DND-41 (cell line): Measurements from ENCODE around the gene ZFP36L2.

Experiments
- CTCF ChIP-seq: IDR thresholded peaks from 2 replicates; pipeline ENCODE4 v1.5.1; 2012; ENCODE audit warnings: borderline replicate concordance, low read length, moderate library complexity, mild to moderate bottlenecking; ENCODE audit not compliant: poor library complexity, severe bottlenecking; ENCODE audit errors: extremely low read depth
- EZH2 ChIP-seq: IDR thresholded peaks from 3 replicates; pipeline ENCODE4 v1.6.1; 2012; ENCODE audit warnings: borderline replicate concordance, low read depth, mild to moderate bottlenecking, moderate library complexity, low read length, inconsistent platforms; ENCODE audit not compliant: severe bottlenecking

- TF ChIP-seq CTCF (no peak), EZH2 (no peak)
Measured at GRCh38 chr2:43225093-43225787, 1.2 kb downstream of the ZFP36L2 start.
